ENCODE data around the gene USP22.

- TF ChIP-seq CTCF (optimal IDR thresholded peaks at IDR 0.05 in 1 of 3, IDR thresholded peaks at IDR 0.05 in 1 of 3, conservative IDR thresholded peaks at IDR 0.05 in 1 of 3; ENCODE audit: extremely low read depth in 1 of 3, insufficient read depth in 2 of 3, low read length in 3 of 3), result no peak
- no peak for TF ChIP-seq EZH2 (IDR thresholded peaks at IDR 0.05; ENCODE audit: low read length)
Measured at GRCh38 chr17:20960871-20961270, 81.9 kb downstream of the USP22 start.

Data from keratinocyte (primary cell).